ENCODE data around the gene IFT27.

GRCh38 chr22:36727927-36728488 is 47.9 kb downstream of the IFT27 start:
- TF ChIP-seq REST (IDR thresholded peaks at IDR 0.05; ENCODE audit: insufficient read depth in 1 of 2, low read depth in 2 of 2, low read length in 2 of 2) (no peak), POLR2AphosphoS5 (IDR thresholded peaks at IDR 0.05; ENCODE audit: low read depth, low read length) (no peak)
